ENCODE results near the gene BAMBI.

Gene BAMBI

GRCh38 chr10:28676326-28676967 is 874 bp upstream of the BAMBI start:
- DNase-seq (ENCODE audit: low read depth): no peak

- DNase-seq (ENCODE audit: low read depth): no peak
Observed at GRCh38 chr10:28677888-28678686, 766 bp downstream of the BAMBI start.

GRCh38 chr10:28678687-28679457 is 1.6 kb downstream of the BAMBI start:
- DNase-seq (ENCODE audit: low read depth): no peak

- no peak for DNase-seq (ENCODE audit: low read depth)
Observed at GRCh38 chr10:28679581-28680357, 2.4 kb downstream of the BAMBI start.

GRCh38 chr10:28680358-28680752 is 3.0 kb downstream of the BAMBI start:
- no peak for DNase-seq (ENCODE audit: low read depth)

GRCh38 chr10:28681291-28681763 is 4.0 kb downstream of the BAMBI start:
- no peak for DNase-seq (ENCODE audit: low read depth)

- no peak for DNase-seq (ENCODE audit: low read depth)
Observed at GRCh38 chr10:28681928-28682750, 4.8 kb downstream of the BAMBI start.

GRCh38 chr10:28684157-28684985 is 7.0 kb downstream of the BAMBI start:
- no peak for DNase-seq (ENCODE audit: low read depth)

GRCh38 chr10:28684986-28685580 is 7.8 kb downstream of the BAMBI start:
- no peak for DNase-seq (ENCODE audit: low read depth)

GRCh38 chr10:28685717-28686116 is 8.4 kb downstream of the BAMBI start:
- DNase-seq (ENCODE audit: low read depth): no peak

- DNase-seq (ENCODE audit: low read depth): no peak
Observed at GRCh38 chr10:28686835-28687682, 9.7 kb downstream of the BAMBI start.

GRCh38 chr10:28687683-28688001 is 10.3 kb downstream of the BAMBI start:
- DNase-seq (ENCODE audit: low read depth): no peak

- DNase-seq (ENCODE audit: low read depth): no peak
Observed at GRCh38 chr10:28690545-28690944, 13.2 kb downstream of the BAMBI start.

GRCh38 chr10:28691187-28691694 is 13.9 kb downstream of the BAMBI start:
- no peak for DNase-seq (ENCODE audit: low read depth)

GRCh38 chr10:28692050-28692449 is 14.7 kb downstream of the BAMBI start:
- no peak for DNase-seq (ENCODE audit: low read depth)

- no peak for DNase-seq (ENCODE audit: low read depth)
Observed at GRCh38 chr10:28694530-28694929, 17.2 kb downstream of the BAMBI start.

- DNase-seq (ENCODE audit: low read depth): no peak
Observed at GRCh38 chr10:28698075-28698474, 20.8 kb downstream of the BAMBI start.

- no peak for DNase-seq (ENCODE audit: low read depth)
Observed at GRCh38 chr10:28704464-28705161, 27.3 kb downstream of the BAMBI start.

Measured in T-helper 22 cell (primary cell).